A549 (cell line): ENCODE results near the gene TCEA2. TPM values are rescaled to one million over a fixed set of nuclear protein-coding genes. Genes with fewer than 3 reads are reported as not detected.

Source experiments
- ATAC-seq, 2 experiments: fragments of 200-7000 bp in 1 of 2; fragments of >200 bp in 1 of 2; cut with Nextera tagmentation in 1 of 2; cut with Tn5 transposase in 1 of 2; 3 replicates each; pipeline versions ENCODE4 v1.8.0 to v1.9.1; 2018 to 2020; ENCODE audit warnings: mild to moderate bottlenecking in 1 of 2, moderate library complexity in 1 of 2
- CTCF ChIA-PET: fragments of 300-600 bp; sonication (Branson Sonifier 250); formaldehyde crosslinking; extraction: SDS; loops from one replicate; lab custom pipeline; 2021; ENCODE audit warnings: antibody characterized with exemption, inconsistent platforms; lab: Yijun Ruan, JAX
- POLR2A ChIA-PET: fragments of 350-600 bp; formaldehyde crosslinking; extraction: SDS; loops from one replicate; lab custom pipeline; 2021; ENCODE audit warnings: antibody characterized with exemption, inconsistent platforms; lab: Yijun Ruan, JAX
- DNase-seq, 2 experiments: peaks; one replicate each; pipeline versions ENCODE4 v3.0.0 to v3.0.0-alpha.2; 2011 to 2016; ENCODE audit warnings: low read depth in 1 of 2, low spot score in 1 of 2
- FAIRE-seq: peaks from 2 replicates; lab custom pipeline; 2011; peaks lifted over from hg19 to GRCh38; lab: Jason Lieb, UNC
- H3K27ac ChIP-seq, 2 experiments: fragments of >200 bp; sonication (Bioruptor Twin); formaldehyde crosslinking; 3 replicates each; pipeline ENCODE4 v1.5.1; 2016 to 2017
- H3K4me1 ChIP-seq: fragments of >200 bp; sonication (Bioruptor Twin); formaldehyde crosslinking; 3 replicates; pipeline ENCODE4 v1.6.1; 2016
- H3K4me2 ChIP-seq: fragments of >200 bp; sonication (Bioruptor Twin); formaldehyde crosslinking; 3 replicates; pipeline ENCODE4 v1.6.1; 2016
- H3K4me3 ChIP-seq: fragments of >200 bp; sonication (Bioruptor Twin); formaldehyde crosslinking; 3 replicates; pipeline ENCODE4 v1.5.1; 2016
- H3K9me3 ChIP-seq: fragments of >200 bp; sonication (Bioruptor Twin); formaldehyde crosslinking; 3 replicates; pipeline ENCODE4 v1.6.1; 2016
- ATOH8 ChIP-seq: fragments of 250-450 bp; sonication (Bioruptor Pico); IDR thresholded peaks from 2 replicates; pipeline ENCODE4 v1.5.0; 2020; ENCODE audit warnings: low read depth, mild to moderate bottlenecking, moderate library complexity
- BHLHE40 ChIP-seq: IDR thresholded peaks from 2 replicates; pipeline ENCODE4 v1.6.1; 2012; ENCODE audit warnings: low read depth, low read length, inconsistent platforms
- CBX2 ChIP-seq: fragments of 200-600 bp; sonication (generic); IDR thresholded peaks from 2 replicates; pipeline ENCODE4 v1.6.1; 2016; ENCODE audit warnings: low read depth, mild to moderate bottlenecking, borderline replicate concordance
- CBX8 ChIP-seq: fragments of 200-600 bp; sonication (generic); IDR thresholded peaks from 2 replicates; pipeline ENCODE4 v1.6.1; 2016
- CHD4 ChIP-seq: fragments of 200-600 bp; sonication (generic); IDR thresholded peaks from 2 replicates; pipeline ENCODE4 v1.6.1; 2016; ENCODE audit warnings: antibody characterized with exemption, mild to moderate bottlenecking, borderline replicate concordance
- E2F6 ChIP-seq: IDR thresholded peaks from 2 replicates; pipeline ENCODE4 v1.6.1; 2012; ENCODE audit warnings: low read depth, borderline replicate concordance
- EP300 ChIP-seq, 2 experiments: fragments of >200 bp; sonication (Bioruptor Twin); formaldehyde crosslinking; IDR thresholded peaks; 2 replicates in 1 of 2; 3 replicates in 1 of 2; pipeline ENCODE4 v1.6.1; 2016 to 2017
- ESRRA ChIP-seq: fragments of 150-350 bp; IDR thresholded peaks from 2 replicates; pipeline ENCODE4 v1.6.1; 2014; ENCODE audit warnings: mild to moderate bottlenecking, low read length, borderline replicate concordance
- FOSB ChIP-seq: fragments of 250-450 bp; sonication (Bioruptor Pico); IDR thresholded peaks from 2 replicates; pipeline ENCODE4 v1.5.0; 2020; ENCODE audit warnings: mild to moderate bottlenecking, moderate library complexity
- FOSL2 ChIP-seq, 2 experiments: fragments of 450-650 bp in 1 of 2; fragments of >200 bp in 1 of 2; sonication (Bioruptor Twin) in 1 of 2; formaldehyde crosslinking; IDR thresholded peaks; 2 replicates each; pipeline versions ENCODE4 v1.5.0 to v1.6.1; 2016 to 2020; ENCODE audit warnings: mild to moderate bottlenecking in 1 of 2, moderate library complexity in 1 of 2
- FOXS1 ChIP-seq: fragments of 250-450 bp; sonication (Bioruptor Pico); IDR thresholded peaks from 2 replicates; pipeline ENCODE4 v1.5.0; 2020; ENCODE audit warnings: mild to moderate bottlenecking, moderate library complexity
- GATA3 ChIP-seq: IDR thresholded peaks from 2 replicates; pipeline ENCODE4 v1.6.1; 2012; ENCODE audit warnings: borderline replicate concordance
- HES2 ChIP-seq: fragments of >200 bp; sonication (Bioruptor Twin); formaldehyde crosslinking; IDR thresholded peaks from 2 replicates; pipeline ENCODE4 v1.6.1; 2016
- JUN ChIP-seq, 2 experiments: fragments of >200 bp; sonication (Bioruptor Twin); formaldehyde crosslinking; IDR thresholded peaks; 2 replicates in 1 of 2; 3 replicates in 1 of 2; pipeline ENCODE4 v1.6.1; 2016 to 2017
- KDM5A ChIP-seq: fragments of 200-600 bp; sonication (generic); IDR thresholded peaks from 2 replicates; pipeline ENCODE4 v1.6.1; 2016; ENCODE audit warnings: antibody characterized with exemption, mild to moderate bottlenecking
- MAFK ChIP-seq: fragments of 450-650 bp; IDR thresholded peaks from 2 replicates; pipeline ENCODE4 v1.6.1; 2014; ENCODE audit not compliant: partially characterized antibody
- MAZ ChIP-seq: fragments of 150-350 bp; IDR thresholded peaks from 2 replicates; pipeline ENCODE4 v1.6.1; 2014; ENCODE audit warnings: antibody characterized with exemption, low read depth, low read length, borderline replicate concordance
- MYC ChIP-seq: IDR thresholded peaks from 2 replicates; pipeline ENCODE4 v1.6.1; 2012; ENCODE audit warnings: mild to moderate bottlenecking, inconsistent platforms, low read length, improper control_type of control experiment, borderline replicate concordance
- POLR2A ChIP-seq: IDR thresholded peaks from 2 replicates; pipeline ENCODE4 v1.6.1; 2012; ENCODE audit warnings: mild to moderate bottlenecking, low read length
- POLR2AphosphoS2 ChIP-seq: conservative IDR thresholded peaks from 2 replicates; pipeline ENCODE4 v1.6.1; 2012; ENCODE audit warnings: low read length, improper control_type of control experiment, inconsistent platforms
- RAD21 ChIP-seq, 2 experiments: fragments of >200 bp in 1 of 2; sonication (Bioruptor Twin) in 1 of 2; formaldehyde crosslinking in 1 of 2; IDR thresholded peaks in 1 of 2; conservative IDR thresholded peaks in 1 of 2; 2 replicates in 1 of 2; 3 replicates in 1 of 2; pipeline ENCODE4 v1.6.1; 2012 to 2018; ENCODE audit warnings: inconsistent platforms in 1 of 2
- SREBF2 ChIP-seq: fragments of 450-650 bp; IDR thresholded peaks from 2 replicates; pipeline ENCODE4 v1.6.1; 2014; ENCODE audit warnings: mild to moderate bottlenecking, moderate library complexity
- ZC3H11A ChIP-seq: fragments of 450-650 bp; IDR thresholded peaks from 2 replicates; pipeline ENCODE4 v1.6.1; 2014; ENCODE audit warnings: antibody characterized with exemption, mild to moderate bottlenecking
- ZFP36 ChIP-seq: fragments of 450-650 bp; IDR thresholded peaks from 2 replicates; pipeline ENCODE4 v1.6.1; 2014; ENCODE audit warnings: borderline replicate concordance; ENCODE audit not compliant: partially characterized antibody
- WGBS: methylation state at CpG from one replicate; pipeline ENCODE4 v1.1.6; 2017; ENCODE audit errors: missing lambda C conversion rate; 5-methylcytosine and 5-hydroxymethylcytosine counted together
- polyA plus RNA-seq, 4 experiments: library from polyadenylated mRNA; depleted of rRNA in 3 of 4; stranded (reverse); fragments of >200 nt; fragmentation: RNase III in 1 of 4; extraction: RNeasy Plus Mini Kit Qiagen cat#74134 plus additional on column Dnase treatment in 1 of 4; gene quantifications; 2 replicates in 3 of 4; 3 replicates in 1 of 4; pipeline ENCODE4 v1.2.3, GENCODE V29; 2011 to 2017

The TCEA2 gene
- polyA plus RNA-seq, 2 of the 4 experiments (the other 2 are of a cell fraction), result 11.2 to 29.8 TPM

GRCh38 chr20:64063389-64064144 is 569 bp downstream of the TCEA2 start:
- FAIRE-seq, result no peak
- Histone ChIP-seq H3K4me1 (peaks cover 41% of the 10 kb centered on the region), H3K4me2 (peak overlapping the region; percentile 99), H3K4me3 (peak overlapping the region; percentile 97), H3K27ac (peak overlapping the region; percentile 96 to 98), H3K9me3 (no peaks in the 10 kb centered on the region)
- DNase-seq, result no peak
- 4% methylated on average over 29 of the region's 51 CpGs for WGBS
- ATAC-seq, result peak in 1 of 2 experiments; percentile 27; a peak in 3 of 6 replicates
- no peak for TF ChIP-seq GATA3
- TF ChIP-seq POLR2AphosphoS2, result no peak
- TF ChIP-seq KDM5A, result no peak
- TF ChIP-seq EP300 (IDR thresholded peaks at IDR 0.05), result no peak
- TF ChIP-seq E2F6, result no peak
- TF ChIP-seq BHLHE40, result no peak
- no peak for TF ChIP-seq ZC3H11A
- no peak for TF ChIP-seq MAZ
- TF ChIP-seq MYC, result no peak
- TF ChIP-seq FOXS1, result no peak
- TF ChIP-seq RAD21 (conservative IDR thresholded peaks at IDR 0.05 in 1 of 2, IDR thresholded peaks at IDR 0.05 in 1 of 2), result no peak
- TF ChIP-seq FOSB (CRISPR knock-in tag), result no peak
- TF ChIP-seq SREBF2, result no peak
- TF ChIP-seq JUN (IDR thresholded peaks at IDR 0.05), result no peak; a peak in 1 of 5 replicates
- no peak for TF ChIP-seq ATOH8 (CRISPR knock-in tag)
- no peak for TF ChIP-seq CBX2
- no peak for TF ChIP-seq CBX8
- TF ChIP-seq ESRRA, result no peak
- no peak for TF ChIP-seq CHD4
- CTCF ChIA-PET, result interaction anchor here (1.2 to 7.2 kb wide), 7 partner anchors 11 to 526 kb away, joined by 3 to 143 read pairs (median 7); partner anchors contain the start of gene C20orf204
- POLR2A ChIA-PET, result interaction anchor here (0.6 to 1.9 kb wide), 12 partner anchors 8 to 543 kb away, joined by 3 to 29 read pairs (median 4); partner anchors contain the start of genes OPRL1, PPDPF, PRPF6 and RGS19

- ChIA-PET CTCF (interaction anchor here (0.8 to 2.2 kb wide), 6 partner anchors 10 to 84 kb away, joined by 3 to 7 read pairs (median 4); no protein-coding TSS in a partner anchor), POLR2A (interaction anchor here (0.6 to 1.0 kb wide), 3 partner anchors 20 to 84 kb away, joined by 3 to 5 read pairs (median 3); partner anchors contain the start of gene PRPF6)
- Histone ChIP-seq H3K4me1 (peaks cover 41% of the 10 kb centered on the region), H3K4me3 (peak overlapping the region; percentile 97), H3K9me3 (no peaks in the 10 kb centered on the region), H3K27ac (peak overlapping the region; percentile 96 to 98), H3K4me2 (peak overlapping the region; percentile 99)
- TF ChIP-seq BHLHE40 (0 out of 2 replicates have a peak, but pooled peaks have one; percentile 11), HES2 (no peak), ZFP36 (no peak), FOSL2 (IDR thresholded peaks at IDR 0.05) (no peak), FOSL2 (CRISPR knock-in tag; IDR thresholded peaks at IDR 0.05) (peak; percentile 55; the same call in 1 of the 2 replicates), MAFK (peak; percentile 20), POLR2A (0 out of 2 replicates have a peak, but pooled peaks have one; percentile 9)
- FAIRE-seq (no peak), ATAC-seq (peak; percentile 28 to 50; a peak in 3 of 6 replicates), DNase-seq (peak; percentile 49 to 74)
- WGBS, result 19% methylated on average over 11 of the region's 12 CpGs
Measured at GRCh38 chr20:64064145-64064698, 1.2 kb downstream of the TCEA2 start.
